RWPE1 (cell line): ENCODE data around the gene MTFR1L.
A peak's percentile ranks its signal among the peaks of the same experiment; 100 is the strongest.

Experiments used
- CTCF ChIA-PET: fragments of 350-600 bp; sonication (Branson Sonifier 250); formaldehyde crosslinking; extraction: SDS; loops from one replicate; lab custom pipeline; 2021; lab: Yijun Ruan, JAX
- POLR2A ChIA-PET: fragments of 400-600 bp; formaldehyde crosslinking; extraction: SDS; loops from one replicate; lab custom pipeline; 2020; ENCODE audit warnings: antibody characterized with exemption; ENCODE audit not compliant: low non-redundant PET; lab: Yijun Ruan, JAX
- DNase-seq: peaks from one replicate; pipeline ENCODE4 v3.0.0; 2012; ENCODE audit warnings: low spot score
- H3K27ac ChIP-seq: fragments of 450-650 bp; 2 replicates; pipeline ENCODE4 v1.5.1; 2017
- TF ChIP-seq, protein P1 (sequence below): fragments of 450-650 bp; conservative IDR thresholded peaks from 2 replicates; pipeline ENCODE4 v1.5.1; 2017; ENCODE audit warnings: low read depth, mild to moderate bottlenecking

The MTFR1L gene

DNA sequence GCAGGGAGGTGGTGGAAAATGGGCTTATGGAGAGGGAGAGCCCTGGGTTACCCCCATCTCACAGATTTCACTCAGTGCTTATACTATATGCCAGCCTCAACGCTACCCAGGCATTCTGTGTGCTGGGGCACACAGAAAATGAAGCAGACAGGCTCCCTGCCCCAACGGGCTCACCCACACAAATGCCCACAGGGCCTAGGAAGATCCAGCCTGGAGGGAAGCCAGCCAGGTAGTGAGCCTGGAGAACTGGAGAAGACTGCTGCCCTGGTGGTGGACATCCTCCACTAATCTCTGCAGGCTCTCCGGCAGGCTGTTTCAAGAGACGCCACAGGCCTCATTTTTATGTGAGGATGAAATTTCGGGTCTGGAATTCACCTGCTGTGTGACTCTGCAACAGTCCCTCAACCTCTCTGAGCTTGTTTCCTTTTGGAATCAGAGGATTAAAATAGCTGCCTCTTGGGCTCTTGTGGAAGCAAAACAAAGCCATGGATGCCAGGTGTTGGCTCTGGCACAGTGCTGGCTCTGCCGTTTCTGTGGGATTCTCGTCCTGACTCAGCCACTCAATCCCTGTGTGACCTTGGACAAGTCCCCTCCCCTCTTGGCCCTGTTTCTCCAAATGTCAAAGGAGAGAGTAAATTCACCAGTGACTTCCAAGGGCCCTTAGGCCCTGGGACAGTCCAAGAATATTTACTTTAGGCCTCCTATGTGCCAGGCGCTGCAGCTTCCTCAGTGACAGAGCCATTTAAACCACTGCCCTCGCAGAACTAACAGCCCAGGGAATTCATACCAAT, 52.1 kb downstream of the MTFR1L start:
- peak overlapping the region; percentile 95 for H3K27ac ChIP-seq
- ChIA-PET CTCF (interaction anchor here (0.6 kb wide), 2 partner anchors 23 to 84 kb away, joined by 3 to 4 read pairs; no protein-coding TSS in a partner anchor), POLR2A (no interaction called here)
- DNase-seq = no peak
- TF ChIP-seq, protein P1, sequence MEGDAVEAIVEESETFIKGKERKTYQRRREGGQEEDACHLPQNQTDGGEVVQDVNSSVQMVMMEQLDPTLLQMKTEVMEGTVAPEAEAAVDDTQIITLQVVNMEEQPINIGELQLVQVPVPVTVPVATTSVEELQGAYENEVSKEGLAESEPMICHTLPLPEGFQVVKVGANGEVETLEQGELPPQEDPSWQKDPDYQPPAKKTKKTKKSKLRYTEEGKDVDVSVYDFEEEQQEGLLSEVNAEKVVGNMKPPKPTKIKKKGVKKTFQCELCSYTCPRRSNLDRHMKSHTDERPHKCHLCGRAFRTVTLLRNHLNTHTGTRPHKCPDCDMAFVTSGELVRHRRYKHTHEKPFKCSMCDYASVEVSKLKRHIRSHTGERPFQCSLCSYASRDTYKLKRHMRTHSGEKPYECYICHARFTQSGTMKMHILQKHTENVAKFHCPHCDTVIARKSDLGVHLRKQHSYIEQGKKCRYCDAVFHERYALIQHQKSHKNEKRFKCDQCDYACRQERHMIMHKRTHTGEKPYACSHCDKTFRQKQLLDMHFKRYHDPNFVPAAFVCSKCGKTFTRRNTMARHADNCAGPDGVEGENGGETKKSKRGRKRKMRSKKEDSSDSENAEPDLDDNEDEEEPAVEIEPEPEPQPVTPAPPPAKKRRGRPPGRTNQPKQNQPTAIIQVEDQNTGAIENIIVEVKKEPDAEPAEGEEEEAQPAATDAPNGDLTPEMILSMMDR = no peak

DNA sequence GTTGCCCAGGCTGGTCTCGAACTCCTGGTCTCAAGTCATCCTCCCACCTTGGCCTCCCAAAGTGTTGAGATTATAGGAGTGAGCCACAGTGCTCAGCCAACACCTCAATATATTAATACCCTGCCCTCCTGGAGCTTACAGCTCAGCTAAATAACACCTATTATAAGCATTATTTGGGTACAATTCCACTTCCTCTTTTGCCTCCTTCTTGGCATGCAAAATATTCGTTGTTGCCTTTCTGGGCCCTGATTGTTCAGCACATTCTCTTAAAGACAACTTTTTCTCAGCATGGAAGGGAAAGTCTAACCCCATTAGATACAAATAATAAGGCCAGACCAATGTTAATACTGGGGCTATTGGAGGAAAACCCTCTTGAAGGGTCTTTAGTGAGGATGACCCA, 53.0 kb downstream of the MTFR1L start:
- TF ChIP-seq, protein P1 = no peak
- no peak for DNase-seq
- POLR2A ChIA-PET = no interaction called here
- CTCF ChIA-PET = no interaction called here
- peak overlapping the region; percentile 95 for H3K27ac ChIP-seq

DNA sequence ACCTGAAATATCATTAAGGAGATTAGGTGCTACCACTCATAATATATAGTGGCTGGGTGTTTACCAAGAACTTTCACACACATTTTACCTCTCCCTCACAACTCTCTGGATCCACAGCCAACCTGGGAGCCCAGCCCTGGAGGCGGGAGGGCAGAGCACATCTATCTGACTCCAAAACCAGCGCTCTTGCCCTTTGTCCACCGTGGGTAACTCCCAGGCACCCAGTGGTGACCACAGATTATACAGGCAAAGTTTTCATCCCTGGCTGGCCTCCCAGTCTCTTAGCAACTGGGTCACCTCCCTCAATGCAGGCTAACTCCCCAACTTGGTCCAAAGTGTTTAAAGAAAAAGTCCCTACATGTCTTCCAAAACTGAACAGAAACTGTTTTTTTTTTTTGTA, 53.4 kb downstream of the MTFR1L start:
- DNase-seq = no peak
- H3K27ac ChIP-seq = peak overlapping the region; percentile 95
- ChIA-PET POLR2A (no interaction called here), CTCF (no interaction called here)
- TF ChIP-seq, protein P1 = no peak

DNA sequence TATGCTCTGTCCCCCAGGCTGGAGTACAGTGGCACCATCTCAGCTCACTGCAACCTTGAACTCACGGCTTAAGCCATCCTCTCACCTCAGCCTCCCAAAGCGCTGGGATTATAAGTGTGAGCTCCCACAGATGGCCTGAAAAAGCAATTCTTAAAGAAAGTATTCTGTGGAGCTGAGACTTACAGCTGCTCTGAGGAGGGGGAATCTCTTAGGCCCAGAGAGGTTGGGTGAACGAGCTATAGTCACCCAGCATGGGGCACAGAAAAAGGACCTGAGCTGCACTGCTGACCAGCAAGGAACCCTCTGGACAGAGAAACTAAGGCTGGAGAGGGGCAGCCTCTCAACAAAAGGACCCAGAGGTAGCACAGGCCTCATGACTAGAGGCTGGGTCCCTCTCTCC, 54.5 kb downstream of the MTFR1L start:
- ChIA-PET CTCF (interaction anchor here (1.0 to 1.4 kb wide), 2 partner anchors 21 to 37 kb away, joined by 4 read pairs; no protein-coding TSS in a partner anchor), POLR2A (interaction anchor here (1.2 to 2.7 kb wide), 2 partner anchors 16 to 17 kb away, joined by 3 to 18 read pairs; no protein-coding TSS in a partner anchor)
- H3K27ac ChIP-seq = peak overlapping the region; percentile 95
- DNase-seq = no peak
- TF ChIP-seq, protein P1 = no peak

DNA sequence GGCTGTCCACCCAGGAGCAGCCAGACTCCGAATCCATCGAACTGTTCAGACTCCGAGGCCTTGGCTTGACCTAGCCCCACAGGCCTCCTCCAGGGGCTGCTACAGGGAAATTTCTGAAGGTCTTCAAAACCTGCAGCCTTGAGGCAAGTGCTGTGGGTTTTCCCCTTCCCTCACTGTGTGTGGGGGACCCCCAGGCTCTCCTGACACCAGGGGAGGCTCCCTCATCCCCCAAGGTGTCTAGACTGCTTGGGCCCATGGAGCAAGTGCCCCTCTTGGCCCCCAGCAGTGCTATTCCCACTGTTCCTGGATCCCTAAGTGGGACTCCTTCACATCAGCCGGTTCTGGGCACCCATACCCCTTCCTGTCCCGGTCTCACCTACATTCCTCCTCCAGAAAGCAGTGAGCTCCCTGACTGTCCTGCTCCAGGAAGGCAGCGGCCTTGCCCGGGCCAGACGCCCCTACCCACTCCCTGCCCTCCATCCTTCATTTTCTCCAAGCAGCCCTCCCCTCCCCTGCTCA, 54.9 kb downstream of the MTFR1L start:
- ChIA-PET CTCF (interaction anchor here (1.0 to 1.4 kb wide), 2 partner anchors 21 to 37 kb away, joined by 4 read pairs; no protein-coding TSS in a partner anchor), POLR2A (interaction anchor here (0.6 to 2.7 kb wide), 4 partner anchors 16 to 421 kb away, joined by 3 to 18 read pairs (median 3); no protein-coding TSS in a partner anchor)
- no peak for DNase-seq
- TF ChIP-seq, protein P1 = no peak
- peak overlapping the region; percentile 95 for H3K27ac ChIP-seq

DNA sequence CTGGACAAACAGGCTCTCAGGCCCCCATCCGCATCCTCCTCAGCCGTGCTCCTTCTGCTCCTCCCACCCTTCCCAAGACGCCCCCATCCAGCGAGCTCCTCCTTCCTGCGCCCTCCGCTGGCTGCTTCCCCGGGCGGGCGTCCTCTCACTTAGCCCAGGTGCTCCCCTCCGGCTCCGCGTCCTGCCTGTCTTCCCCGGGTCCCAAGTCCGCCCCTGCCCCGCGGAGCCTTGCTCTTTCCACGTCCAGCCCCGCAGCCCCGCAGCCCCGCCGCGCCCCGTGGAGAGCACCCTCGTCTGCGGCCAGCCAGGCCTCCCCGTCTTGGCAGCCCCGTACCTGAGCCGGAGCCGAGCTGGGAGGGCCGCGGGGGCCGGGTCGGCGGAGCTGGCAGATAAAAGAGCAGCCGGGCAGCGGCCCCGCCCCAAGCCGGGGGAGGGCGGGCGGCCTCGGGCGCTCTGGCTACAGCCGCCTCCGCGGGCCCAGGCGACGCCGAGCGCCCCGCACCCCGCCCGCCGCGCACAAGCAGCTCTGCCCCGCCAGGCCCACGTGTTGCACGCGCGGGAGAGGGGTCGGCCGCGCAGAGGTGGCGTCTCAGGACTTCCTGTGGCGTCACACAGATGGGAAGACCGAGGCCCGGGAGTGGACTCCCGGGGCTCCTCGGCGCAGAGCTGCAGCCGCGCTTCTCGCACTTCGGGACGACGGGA, 55.6 kb downstream of the MTFR1L start, which contains the start of gene PAQR7:
Gene PAQR7 (minus strand): TSS at position 555 of the 702 bp plus-strand sequence. CDS start 11,869 bp downstream, outside the sequence.
- TF ChIP-seq, protein P1 = no peak
- DNase-seq = peak; percentile 55
- CTCF ChIA-PET = interaction anchor here (0.5 to 1.4 kb wide), 3 partner anchors 14 to 21 kb away, joined by 3 to 8 read pairs (median 4); no protein-coding TSS in a partner anchor
- POLR2A ChIA-PET = interaction anchor here (0.6 to 2.7 kb wide), 5 partner anchors 16 to 422 kb away, joined by 3 to 18 read pairs (median 3); partner anchors contain the start of gene STMN1
- peak within 1 kb of the TSS; percentile 95 for H3K27ac ChIP-seq
